ENCODE measurements around the gene EEFSEC.

Gene EEFSEC

DNA sequence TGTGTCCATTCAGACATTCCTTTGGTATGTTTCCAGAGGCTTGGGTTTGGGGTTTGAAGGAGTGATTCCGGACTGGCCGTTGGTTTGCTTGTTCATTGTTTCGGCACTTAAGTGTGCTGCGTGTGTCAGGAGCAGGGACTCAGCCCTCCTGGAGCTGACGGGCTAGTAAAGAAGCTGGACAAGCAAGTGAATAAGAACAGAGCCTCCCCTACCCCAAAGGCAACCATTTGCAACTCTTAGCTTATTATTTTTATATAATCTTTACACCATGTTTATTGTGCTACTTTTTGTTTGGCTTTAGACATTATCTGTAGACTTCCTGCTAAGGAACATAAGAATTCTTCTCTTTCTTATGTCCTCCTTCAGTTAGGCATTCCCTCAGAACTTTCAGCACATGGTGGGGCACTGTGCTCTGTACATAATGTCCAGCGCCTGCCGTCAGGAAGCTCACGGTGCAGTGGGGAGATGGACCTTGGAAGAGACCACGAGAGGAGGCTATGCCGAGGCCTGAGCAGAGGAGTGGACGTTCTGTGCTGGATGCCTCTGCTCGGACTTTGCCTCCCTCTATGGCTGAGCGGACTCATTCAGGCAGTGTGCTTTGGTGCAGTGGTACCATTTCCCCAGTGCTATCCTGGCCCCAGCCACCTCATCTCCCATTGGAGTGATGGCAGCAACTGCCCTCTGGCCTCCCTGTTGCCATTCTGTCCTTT lies 65.4 kb downstream of the EEFSEC start:
- DNase-seq, result no peak

DNA sequence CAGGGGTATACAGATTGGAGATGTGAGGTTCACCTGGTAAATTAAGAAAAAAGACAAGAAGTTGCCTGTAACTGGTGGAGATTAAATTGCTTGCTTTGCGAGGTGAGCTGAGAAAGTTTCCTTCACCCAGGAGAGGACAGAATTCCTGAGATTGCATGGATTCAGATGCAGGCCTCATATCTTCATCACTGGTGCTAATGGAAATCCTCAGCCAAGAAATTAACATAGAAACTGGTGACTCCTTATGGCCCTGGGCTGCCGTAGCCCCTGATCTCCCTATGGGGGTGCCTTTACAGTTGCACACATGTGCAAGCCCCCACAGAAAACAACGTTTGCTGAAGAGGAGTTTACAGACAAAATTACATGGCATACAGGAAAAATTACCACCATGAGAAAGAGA lies 68.0 kb downstream of the EEFSEC start:
- no peak for DNase-seq

DNA sequence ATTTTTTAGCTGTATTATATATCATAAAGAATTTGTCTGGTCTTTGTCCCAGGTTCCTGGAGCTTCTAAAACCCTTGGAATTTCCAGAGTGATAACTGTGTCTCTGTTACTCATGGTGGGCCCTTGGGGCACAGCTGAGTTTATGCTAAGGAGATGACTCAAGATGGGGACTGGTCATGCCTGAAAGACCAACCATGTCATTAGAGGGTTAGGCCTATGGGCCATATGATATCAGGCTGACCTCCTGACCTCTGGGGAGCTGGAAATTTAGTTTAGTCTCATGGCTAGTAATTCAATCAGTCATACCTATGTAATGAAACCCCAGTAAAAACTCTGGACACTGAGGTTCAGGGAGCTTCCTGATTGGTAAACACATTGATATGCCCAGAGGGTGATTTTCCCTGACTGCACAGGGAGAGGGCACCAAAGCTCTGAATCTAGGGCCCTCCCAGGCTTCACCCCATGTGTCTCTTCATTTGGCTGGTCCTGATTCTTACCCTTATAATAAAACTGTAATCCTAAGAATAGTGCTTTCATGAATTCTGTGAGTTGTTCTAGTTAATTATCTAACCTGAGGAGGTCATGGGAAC lies 69.6 kb downstream of the EEFSEC start:
- no peak for DNase-seq

DNA sequence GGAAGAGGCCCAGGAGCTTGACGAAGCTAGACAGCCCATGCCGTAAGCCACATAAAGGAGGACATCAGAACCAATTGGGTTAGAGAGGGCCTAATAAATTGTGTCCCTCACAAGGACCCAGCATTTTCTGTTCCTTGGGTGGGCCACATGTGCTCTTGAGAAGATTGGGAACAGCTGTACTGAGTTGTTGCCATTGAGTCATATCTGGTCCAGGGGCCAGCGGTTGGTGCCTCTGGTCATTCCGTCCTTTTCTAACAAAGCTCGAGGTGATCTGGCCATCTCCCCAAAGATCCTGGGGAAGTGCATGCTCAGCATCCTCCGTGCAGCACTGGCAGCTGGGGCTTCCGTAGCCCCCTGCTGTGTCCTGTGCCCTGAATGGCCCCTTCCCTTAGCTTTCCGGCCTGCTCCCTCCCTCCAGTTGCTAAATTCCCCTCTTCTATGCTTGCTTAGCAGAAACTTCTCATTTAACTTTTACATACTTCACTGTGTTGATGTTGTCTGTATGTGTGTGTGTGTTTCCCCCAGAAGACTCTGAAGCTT lies 73.0 kb downstream of the EEFSEC start:
- no peak for DNase-seq

DNA sequence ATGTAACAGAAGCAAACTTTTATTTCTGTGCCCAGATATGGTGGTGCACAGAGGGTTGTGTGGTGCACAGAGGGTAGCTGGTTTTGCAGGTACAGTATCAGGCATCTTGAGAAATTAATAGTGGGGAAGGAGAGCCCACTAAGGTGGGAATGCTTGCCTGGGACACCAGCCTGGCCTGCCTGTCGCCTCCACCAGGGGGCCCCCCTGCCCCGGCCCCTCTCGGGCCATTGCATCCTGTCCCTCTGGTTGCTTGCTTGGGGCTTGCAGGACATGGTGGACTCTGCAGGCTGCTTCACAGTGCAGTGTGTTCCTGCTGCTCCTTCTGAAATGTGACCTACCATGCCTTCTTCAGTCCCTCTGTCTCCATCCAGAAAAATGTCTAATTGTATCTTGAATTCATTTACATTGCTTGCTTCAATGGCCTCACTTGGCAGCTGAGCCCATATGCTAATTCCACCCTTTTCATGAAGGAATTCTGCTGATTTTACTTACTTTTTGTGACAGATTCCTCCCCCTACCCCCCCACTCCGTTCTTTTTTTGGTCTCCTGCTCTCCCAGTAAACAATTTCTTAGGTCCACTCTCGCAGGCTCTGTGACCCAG lies 73.6 kb downstream of the EEFSEC start:
- DNase-seq, result no peak

DNA sequence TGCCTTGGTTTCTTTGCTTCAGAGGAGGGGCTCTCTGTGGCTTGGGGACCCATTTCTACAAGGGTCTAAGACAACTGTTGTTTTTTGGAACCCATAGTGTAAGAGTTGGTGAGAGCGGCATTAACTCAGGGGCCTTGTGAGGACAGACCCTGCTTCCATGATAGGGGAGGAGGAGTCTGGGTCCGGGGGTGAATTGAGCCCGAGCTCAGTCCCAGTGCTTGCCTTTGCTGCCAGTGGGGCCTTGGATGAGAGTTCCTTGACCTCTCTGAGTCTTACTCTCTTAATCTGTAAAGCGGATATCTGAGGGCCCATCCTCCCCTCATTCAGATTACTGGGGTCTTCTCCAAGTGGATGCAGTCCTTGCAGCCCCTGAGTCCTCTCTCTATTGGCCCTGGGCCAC lies 74.2 kb downstream of the EEFSEC start:
- DNase-seq, result no peak

DNA sequence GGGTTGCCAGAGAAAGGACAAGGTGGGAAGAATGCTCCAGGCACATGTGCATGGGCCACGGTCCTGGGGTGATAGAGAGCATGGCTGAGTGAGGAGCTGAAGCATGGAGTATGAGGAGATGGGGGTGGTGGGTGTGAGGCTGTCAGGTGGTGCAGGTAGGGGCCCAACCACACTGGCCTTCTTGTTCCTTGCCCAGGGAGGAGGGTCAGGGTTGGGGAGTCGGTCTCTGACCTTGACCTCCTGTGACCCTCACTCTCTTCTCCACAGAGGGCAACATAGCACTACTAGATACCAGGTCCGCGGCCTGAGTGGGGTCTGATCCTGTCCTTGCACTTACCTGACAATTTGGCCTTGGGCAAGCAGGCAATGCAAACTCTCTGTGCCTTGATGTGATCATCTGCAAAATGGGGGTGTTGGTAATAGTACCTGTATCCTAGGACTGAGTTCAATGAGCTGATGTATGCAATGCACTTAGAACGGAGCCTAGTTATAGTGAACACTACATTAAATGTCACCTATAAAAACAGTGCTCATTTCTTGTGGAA lies 75.2 kb downstream of the EEFSEC start:
- no peak for DNase-seq

DNA sequence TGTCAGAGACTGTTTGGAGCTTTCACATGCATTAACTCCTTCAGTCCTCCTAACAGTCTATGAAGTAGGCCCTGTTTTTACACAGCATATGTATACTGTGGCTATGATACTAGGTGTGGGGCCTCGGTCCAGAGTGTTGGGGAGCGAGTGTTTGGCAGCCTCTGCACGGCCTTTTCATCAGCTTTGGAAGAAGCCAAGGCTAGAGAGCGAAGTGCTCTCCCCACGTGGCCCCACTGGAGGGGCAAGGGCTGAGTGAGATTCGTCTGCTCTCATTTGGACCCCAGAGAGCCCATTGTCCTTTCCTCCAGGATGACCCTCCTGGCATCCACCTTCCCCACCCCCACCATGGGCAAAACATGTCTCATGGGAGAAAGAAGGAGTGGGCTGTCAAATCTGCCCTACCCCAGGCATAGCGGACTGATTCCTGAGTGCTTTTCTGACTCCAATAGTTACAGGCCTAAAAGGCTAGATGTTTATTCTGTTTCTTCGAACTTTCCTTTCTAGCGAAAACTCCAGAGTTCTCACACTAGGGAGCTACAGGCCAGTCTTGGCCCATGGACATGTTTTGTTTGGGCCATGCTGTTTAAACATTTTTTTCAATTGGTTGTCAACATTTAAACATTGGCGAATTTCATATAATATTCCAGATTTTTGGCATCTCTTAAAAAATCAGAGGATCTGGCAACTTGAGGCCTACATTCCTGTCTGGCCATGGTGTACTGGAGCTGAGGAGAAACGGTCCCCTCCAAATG lies 76.0 kb downstream of the EEFSEC start:
- DNase-seq, result no peak

DNA sequence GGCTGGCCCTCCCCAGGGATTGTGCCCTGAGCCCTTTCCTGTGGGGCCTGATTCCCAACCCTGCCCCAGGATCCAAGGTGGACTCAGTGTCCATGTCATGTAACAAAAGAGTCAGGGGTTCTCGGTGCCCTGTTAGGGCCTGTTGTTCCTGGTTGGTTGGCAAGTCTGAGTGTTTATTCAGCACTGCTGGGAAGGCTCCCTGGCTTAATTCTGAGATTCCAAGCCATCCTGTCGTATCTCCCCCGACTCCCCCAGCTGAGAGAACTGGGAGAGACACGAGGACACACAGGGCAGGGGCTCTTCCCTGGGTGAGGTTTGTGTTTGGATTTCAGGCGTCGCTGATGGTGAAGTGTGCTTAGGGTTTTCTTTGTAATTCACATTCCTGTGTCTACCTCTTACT lies 78.3 kb downstream of the EEFSEC start:
- DNase-seq, result no peak

DNA sequence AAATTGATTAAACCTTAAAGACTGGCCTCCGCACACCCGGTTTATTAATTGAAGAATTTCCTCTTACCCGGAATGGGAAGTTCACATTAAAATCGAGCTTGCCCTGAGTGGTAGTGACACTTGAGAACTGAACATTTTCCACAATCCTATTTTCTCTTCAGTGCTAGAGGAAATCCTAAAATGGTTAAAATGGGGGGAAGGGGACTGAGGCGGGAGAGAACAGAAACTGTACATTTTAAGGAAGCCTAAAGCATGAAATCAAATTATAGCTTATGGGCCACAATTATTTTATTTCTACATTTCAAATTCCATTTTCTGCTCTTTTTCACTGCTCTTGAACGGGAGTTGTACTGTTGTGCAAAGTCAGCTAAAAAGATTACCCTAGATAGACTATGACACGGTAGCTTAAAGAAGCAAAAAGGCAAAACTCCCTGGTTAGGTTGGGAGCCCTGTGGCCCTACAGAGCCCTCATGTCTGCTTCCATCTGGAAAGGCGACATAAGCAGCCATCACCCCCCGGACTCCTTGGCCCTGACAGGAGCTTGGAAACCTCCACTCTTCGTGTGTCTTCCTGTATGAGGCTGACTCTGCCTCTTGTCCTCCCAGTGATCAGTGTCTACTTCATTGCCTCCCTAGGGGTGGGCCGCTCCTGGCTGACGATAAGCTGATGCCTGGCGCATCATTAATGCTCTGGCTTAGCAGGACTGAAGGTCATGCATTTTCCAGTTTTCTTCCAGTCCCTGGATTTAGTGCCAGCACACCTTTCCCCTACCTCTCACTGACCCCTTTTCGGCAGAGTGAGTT lies 79.3 kb downstream of the EEFSEC start:
- DNase-seq, result no peak

DNA sequence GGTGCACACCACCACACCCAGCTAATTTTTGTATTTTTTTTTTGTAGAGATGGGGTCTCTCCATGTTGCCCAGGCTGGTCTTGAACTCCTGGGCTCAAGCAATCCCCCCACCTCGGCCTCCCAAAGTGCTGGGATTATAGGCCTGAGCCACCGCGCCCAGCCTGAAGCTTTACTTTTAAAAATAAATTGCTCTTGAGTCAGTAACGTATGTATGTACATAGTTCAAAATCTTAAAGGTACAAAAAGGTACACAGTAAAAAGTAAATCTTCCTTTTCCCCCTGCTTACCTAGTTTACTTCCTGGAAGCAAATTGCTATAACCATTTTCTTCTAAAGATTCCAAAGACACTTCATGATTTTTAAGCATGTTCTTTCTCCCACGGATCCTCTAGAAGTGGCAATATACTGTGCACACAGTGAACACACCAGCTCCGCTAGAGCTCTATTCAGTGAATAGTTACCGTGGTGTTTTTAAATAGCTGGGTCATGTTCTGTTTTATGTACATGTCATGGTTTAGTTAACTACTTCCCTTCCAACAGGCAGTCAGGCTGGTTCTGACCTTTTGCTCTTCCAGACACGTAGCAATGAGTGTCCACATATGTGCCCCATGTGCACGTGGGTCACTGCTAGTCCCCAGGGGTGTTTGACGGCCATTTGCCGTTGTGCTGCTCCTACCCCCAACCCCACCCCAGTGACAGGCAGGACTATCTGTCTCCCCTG lies 82.1 kb downstream of the EEFSEC start:
- DNase-seq, result no peak

DNA sequence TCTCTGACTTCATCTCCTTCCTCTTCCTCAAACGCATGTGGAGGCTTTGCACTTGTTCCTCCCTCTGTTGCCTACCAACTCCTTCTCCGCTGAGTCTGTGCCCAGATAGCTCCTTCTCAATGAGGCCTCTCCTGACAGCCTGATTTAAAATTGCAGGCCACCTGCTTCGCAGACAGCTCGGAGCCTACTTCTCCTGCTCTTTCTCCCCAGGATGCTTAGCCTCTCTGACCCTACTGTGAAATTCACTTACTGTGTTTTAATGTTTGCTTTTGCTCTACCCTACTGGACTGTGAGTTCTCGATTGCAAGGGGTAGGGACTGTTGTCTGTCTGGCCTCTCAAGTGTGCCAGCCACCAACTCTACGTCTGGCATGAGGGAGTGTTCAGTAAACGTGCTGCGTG lies 83.4 kb downstream of the EEFSEC start:
- peak; percentile 44 for DNase-seq

DNA sequence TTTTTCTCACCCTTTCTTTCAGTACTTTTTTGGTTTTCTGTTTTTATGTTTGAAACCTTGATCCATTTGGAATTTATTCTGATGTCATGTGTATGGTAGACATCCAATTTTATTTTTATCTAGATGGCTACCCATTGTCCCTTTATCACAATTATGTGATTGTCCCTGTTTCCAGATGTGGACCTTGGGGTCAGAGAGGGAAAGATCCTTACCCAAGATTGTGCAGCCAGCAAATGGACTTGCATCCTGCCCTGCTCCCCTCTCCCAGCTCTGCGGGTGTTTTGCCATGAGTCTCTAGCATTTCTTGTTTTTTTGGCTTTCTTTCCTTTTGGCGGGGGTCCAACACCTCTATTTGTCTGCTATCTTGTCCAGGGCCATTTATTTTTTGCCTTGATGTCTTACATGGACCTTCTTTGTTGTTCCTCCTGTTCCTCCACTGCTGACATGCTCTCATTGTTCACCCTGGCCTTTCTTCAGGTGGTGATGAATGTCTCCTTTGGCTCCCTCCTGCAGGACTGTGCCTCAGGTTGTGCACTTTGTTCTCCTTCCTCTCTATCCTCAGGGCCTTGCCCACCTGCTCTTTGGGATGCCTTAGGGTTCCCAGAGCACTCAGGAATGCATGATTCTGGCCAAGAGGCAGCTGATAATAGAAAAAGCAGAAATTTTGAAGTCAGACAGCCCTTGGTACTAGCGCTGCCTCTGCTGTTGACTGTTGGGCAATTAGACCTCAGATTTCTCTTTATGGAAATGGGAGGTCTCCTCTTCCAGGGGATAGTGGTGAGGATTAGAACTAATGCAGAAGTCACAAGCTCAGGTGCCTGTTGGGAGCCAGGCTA lies 84.3 kb downstream of the EEFSEC start:
- DNase-seq, result no peak

DNA sequence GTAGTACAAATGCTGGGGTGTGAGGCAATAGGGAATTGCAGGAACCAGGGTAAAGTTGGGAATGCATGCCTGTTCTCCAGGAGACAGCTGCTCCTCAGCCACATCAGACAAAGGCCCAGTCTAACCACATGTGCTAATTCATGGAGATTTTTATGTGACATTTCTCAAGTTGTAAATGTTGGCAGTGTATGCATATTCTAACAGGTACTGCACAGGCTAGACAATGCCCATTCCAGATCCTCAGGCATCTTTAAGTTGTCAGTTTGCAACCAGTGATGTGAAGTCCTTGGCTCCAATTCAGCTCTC lies 84.9 kb downstream of the EEFSEC start:
- peak; percentile 20 for DNase-seq

DNA sequence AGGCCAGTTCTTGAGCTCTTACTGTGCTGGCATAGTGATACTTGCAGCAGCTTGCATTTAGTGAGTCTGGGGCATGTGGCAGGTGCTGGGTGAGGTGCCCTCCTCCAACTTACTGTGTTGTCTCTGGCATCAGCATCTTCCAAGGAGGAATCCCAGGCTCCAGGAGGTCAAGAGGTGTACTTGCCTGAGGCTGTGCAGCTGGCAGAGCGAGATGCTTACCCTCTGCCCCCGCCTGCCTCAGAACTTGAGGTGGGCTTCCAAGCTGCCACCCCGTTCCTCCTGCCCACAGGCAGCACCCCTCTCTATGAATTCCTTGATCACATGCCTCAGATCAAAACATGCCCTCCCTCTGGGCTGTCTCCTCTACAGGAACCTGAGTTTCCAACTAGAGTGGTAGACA lies 86.0 kb downstream of the EEFSEC start:
- no peak for DNase-seq

DNA sequence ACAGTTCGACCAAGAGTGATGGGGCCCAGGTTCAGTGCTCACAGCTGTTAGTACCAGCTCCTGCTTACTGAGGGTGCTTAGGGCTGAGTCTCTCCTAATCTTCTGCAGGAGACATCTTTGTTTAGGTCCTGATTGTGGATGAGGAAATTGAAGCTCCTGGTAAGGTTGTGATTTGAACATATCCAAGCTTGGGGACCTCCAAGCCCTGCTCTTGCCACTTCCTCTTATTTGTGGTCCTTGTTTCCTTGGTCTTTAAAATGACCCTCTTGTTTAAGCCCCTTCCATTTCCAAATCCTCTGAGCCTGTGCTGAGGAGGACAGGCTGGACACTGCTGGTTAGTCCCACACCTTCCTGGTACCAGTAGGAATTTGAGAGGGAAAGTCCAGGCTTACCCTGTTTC lies 87.0 kb downstream of the EEFSEC start:
- no peak for DNase-seq

DNA sequence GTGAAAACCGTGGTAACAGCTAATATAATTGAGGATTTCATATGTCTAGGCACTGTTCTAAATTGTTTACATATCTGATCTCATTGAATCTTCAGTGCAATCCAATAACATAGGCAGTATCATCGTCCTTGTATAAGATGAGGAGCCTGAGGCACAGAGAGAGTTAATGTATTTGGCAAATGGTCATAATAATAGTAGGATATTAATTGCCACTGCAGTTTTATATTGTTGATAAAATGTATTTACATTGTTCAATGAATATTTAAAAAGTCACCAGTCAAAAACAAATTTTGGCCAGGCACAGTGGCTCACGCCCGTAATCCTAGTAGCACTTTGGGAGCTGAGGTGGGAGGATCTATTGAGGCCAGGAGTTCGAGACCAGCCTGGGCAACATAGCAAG lies 88.5 kb downstream of the EEFSEC start:
- DNase-seq, result no peak

DNA sequence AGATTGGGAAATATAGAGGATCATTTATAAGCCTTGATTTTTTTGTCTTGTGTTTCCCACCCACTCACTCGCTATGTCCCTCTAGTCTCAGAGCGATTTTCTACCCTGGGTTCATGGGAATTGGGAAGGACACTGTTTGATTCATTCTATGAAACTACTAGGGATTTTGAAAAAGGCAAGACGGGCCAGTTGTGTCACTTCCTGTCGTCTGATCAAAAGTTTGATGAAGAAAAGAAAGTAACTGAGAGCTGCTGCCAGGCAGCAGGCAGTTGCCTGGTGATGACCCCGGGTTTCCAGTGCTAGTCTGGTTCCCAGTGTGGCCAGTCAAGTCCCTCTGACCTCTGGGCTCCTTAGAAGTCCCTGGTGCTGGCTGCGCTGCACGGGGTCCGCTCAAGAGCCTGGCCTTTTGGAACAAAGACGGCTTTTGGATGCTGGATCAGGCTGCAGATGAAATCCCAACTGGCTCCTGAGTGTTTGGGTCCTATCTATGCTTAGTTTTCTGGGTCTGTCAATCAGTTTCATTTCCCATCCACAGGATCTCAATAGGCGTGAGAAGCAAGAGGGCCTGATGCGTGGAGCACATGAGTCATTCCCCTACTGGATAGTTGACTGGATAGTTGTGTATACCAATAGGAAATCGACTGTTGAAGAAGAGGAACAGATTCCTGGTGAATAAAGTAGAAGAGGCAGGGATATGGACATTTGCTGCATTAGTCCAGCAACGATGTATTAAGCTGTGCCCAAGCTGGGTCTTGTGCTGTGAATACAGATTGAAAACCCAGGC lies 89.7 kb downstream of the EEFSEC start:
- DNase-seq, result no peak

DNA sequence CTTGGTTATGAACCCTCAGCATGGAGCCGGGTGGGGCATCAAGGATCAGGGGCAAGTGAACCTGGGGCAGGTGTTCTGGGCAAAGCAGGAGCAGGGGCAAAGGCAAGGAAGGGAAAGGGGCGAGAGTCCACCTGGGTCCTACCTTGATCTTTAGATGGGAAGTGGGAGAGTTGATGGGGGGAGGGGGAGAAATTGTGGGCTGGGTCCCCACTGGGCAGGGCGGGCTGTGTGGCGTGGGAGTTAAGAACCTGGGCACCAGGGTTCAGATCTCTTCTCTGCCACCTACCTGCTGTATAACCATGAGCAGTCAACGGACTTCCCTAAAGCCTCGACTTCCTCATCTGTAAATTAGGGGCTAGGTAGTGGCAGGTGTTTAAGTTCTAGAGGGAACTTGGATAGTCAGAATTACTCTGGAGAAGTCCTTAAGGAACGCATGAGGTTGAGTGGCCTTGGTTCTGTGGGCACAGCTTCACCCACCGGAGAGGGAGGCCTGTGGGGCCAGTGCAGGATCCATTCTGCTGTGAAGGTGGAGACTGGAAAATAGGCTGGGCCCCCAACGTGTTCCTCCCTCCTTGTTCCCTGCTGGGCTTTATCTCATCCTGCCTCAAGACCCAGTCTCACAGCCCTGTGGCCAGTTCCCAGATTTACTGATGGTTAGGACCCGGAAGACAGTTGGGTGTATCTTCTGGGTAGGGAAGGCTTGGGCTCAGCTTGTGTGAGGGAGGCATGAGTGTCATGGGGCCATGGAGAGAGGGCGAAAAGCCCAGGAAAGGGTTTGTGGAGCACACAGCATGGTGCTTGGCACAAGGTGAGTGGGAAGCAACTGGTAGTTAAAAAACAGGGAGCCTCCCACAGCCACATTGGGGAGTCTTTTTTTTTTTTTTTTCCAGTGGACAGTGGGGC lies 90.6 kb downstream of the EEFSEC start:
- no peak for DNase-seq
